Activated CD8-positive, alpha-beta memory T cell treated with anti-CD3 and anti-CD28 coated beads for 1 hour (primary cell): ENCODE measurements around the gene OTUB1.

Source experiments
- DNase-seq, 2 donors: peaks; one replicate each; pipeline ENCODE4 v3.0.0-alpha.2; 2020; ENCODE audit warnings: low read depth in 1 of 2; ENCODE audit errors: extremely low read depth in 1 of 2

OTUB1 gene

GRCh38 chr11:63974259-63975143 lies 11.7 kb upstream of the OTUB1 start, which contains the start of gene COX8A:
COX8A (plus strand) TSS chr11:63974620; CDS start chr11:63974681, 61 bp downstream.
- DNase-seq, result peak; percentile 83 to 86

DNA sequence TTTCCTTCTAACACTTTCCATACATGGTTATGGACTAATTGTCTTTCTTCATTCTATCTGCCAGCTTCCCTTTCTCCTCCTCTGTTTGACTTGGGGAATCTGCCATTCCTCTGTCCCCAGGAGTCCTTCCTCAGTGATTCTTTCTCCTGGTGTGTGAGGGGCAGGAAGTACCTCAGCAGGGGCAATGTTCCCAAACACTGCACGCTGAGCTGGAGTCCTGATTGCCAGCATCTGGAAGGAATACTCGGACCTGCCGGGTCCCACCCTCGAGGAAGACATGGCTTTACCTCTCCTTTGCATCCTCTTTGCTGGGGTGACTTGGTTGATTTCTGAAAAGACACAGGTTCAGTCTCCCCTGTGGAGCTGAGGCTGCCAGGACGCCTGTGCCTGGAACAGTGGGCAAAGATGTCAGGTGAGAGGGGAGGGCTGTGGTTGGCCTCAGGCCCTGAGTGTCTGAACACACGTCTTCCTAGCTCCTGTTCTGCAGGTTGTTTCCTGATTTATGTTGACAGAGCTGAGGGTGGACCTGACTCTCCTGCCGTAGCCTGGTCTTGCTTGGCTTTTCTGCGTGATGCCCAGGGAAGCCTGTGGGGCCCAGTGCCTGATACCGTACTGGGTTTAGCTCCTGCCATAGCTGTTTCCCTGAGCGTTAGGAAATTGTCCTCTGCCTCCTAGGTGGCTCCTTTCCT lies 7.5 kb upstream of the OTUB1 start:
- no peak for DNase-seq

- no peak for DNase-seq
Observed at GRCh38 chr11:63979426-63979825, 6.8 kb upstream of the OTUB1 start.

DNA sequence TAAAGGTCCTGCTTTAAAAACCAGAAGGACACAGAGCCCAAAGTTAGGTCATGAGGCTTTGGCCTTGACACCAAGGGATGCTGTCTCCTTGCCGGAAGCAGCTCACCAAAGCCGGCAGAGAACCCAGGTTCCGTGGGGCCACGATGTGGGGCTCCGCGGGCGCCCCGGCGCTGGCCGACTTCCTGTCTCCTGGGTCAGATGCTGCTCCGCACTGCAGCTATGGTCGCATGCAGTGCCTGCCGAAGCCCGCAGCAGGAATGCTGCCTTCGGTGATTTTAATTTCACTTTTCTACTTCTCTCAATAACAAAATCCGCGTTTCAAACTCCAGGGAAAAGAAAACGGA lies 454 bp upstream of the OTUB1 start:
- peak in 1 of 2 donors; percentile 55 for DNase-seq

DNA sequence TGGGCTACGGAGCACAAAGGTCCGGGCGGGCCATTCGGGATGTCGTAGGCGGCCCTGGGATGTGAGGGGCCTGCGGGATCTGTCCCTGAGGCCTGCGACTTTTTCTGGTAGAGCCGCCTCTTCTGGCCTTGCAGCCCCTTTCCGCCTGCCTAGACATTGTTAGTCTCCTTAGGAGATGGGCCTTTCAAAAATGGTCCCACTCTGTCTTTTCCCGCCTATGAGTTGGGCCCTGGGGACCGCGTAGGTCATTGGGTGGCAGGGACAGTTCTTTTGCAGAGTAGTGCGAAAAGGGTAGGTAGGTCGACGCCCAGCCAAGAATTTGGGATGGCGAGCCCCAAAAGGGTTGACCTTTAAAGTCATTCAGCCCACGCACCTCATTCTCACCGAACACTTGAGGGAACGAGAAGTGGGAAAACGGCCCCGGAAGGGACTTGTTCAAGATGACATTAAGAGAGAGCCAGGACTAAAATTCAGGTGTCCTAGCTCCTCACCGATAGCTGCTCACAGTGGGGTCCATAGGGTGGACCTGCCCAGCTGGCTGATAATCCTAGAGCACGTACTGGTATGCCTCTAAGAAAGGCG lies 785 bp downstream of the OTUB1 start:
- DNase-seq, result no peak

DNA sequence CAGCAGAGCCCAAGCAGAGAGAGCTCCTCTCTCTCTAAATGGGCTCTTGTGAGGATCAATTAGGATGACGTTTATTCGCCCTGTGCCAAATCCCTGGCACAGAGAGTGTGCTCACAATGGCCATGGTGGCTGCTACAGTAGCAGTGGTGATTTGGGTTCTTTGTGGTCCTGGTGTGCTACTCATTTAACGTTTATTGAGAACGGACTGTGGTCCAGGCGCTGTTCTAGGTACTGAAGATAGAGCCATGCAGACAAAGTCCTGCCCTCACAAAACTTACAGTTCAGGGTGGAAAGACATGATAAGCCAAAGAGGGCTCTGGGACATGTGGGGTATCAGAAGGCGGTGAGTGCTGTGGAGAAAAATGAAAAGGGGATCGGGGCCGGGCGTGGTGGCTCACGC lies 5.3 kb downstream of the OTUB1 start:
- no peak for DNase-seq

DNA sequence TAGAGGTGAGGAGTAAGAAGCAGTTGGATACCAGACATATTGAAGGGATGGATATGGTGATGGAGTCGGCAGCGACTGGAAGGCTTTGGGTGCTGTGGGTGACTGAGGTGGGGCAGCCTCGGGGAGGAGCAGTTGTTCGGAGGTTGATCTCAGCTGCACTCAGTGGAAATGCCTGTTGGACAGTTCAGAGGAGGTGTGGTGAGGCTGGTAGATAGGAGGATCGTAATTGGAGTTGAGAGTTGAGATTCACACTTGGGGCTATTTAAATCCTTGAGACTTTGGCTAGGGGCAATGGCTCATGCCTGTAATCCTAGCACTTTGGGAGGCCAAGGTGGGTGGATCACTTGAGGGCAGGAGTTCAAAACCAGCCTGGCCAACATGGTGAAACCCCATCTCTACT lies 6.9 kb downstream of the OTUB1 start:
- no peak for DNase-seq

GRCh38 chr11:63993993-63994392 lies 7.8 kb downstream of the OTUB1 start:
- DNase-seq, result no peak

DNA sequence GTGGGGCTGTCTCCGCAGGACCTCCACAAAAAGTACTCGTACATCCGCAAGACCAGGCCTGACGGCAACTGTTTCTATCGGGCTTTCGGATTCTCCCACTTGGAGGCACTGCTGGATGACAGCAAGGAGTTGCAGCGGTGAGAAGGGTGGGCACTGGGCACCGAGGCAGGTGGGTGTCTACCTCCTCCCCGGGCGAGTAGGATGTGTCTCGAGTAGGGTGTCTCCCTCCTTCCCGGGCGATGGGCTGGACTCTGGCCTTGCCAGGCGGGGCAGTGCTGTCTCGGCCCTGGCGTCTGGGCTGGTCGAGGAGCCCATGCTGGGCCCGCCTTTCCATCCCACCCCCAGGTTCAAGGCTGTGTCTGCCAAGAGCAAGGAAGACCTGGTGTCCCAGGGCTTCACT lies 10.3 kb downstream of the OTUB1 start:
- no peak for DNase-seq

DNA sequence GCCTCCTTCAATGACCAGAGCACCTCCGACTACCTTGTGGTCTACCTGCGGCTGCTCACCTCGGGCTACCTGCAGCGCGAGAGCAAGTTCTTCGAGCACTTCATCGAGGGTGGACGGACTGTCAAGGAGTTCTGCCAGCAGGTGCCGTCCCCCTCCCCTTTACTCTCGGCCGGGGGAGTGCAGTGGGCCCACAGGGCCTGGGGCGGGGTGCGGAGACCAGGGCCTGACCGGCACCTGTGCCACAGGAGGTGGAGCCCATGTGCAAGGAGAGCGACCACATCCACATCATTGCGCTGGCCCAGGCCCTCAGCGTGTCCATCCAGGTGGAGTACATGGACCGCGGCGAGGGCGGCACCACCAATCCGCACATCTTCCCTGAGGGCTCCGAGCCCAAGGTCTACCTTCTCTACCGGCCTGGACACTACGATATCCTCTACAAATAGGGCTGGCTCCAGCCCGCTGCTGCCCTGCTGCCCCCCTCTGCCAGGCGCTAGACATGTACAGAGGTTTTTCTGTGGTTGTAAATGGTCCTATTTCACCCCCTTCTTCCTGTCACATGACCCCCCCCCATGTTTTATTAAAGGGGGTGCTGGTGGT lies 11.0 kb downstream of the OTUB1 start:
- no peak for DNase-seq

GRCh38 chr11:63997801-63998337 lies 11.6 kb downstream of the OTUB1 start:
- no peak for DNase-seq

DNA sequence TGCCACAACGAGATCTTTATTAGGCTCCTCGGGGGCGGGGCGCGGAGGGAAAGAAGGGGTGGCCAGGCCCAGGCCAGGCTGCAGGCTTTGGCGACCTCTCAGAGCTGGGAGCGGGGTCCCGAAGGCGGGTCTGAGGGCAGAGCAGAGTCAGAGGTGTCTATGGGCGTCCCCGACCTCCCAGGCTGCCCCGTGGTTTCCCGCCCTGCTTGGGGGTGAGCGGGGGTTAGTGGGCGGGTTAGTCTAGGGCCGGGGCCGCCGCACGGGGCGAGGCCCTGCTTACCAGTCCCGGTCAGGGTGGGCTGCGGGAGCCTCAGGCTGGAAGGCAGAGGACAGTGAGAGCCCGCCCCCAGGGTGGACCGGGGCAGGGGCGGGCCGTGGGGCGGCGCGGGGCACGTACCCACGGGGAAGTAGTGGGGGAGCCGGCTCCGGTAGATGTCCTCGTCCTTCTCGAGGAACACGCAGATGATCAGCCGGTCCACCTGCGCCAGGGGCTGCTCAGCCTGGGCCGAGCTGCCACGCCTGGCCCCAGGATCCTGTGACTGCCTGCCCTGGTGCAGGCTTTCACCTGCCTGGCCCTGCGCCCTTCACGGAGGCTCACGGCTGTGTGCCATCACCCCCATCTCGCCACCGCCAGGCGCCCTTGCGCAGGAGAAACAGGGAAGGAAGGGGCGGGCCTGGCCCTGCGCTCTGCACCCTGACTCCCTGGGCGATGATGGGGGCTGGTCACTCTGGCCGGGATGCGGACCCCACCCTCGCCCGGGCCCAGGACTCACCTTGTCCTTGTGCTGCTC lies 12.5 kb downstream of the OTUB1 start:
- DNase-seq, result no peak

GRCh38 chr11:63999349-64000025 lies 13.2 kb downstream of the OTUB1 start:
- peak in 1 of 2 donors; percentile 35 for DNase-seq

GRCh38 chr11:64000026-64000739 lies 13.9 kb downstream of the OTUB1 start:
- DNase-seq, result peak; percentile 30 to 56

DNA sequence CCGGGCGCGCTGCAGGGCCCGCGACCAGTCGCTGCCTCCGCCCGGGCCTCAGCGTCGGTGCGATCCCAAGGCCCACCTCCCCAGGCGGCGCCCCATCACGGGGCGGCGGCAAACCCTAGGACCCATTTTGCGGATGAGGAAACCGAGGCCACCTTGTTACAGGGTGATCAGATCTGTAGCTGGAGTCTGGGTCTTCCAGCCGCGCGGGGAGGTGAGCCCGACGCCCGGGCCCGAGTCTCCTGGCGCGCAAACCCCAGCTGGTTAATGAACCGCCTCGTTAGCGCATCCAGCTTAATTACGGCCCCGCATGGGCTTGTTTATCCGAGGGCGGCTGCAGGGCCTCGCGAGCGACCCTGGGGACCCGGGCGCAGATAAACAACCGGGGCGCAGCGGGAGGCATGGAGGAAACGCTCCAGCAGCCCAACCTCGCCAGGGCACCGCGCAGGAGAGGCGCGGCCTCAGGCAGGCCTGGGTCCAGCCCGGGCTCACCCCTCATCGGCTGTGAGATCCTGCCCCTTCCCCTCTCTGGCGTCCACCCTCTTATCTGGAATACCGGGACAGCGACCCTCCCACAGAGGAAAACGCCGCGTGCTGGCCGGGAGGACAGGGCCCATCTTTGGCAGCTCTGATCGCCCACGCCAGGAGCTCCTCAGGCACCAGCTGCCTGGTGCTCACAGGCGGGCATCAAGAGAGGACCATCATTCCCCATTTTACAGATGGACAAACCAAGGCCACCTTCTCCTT lies 14.7 kb downstream of the OTUB1 start:
- no peak for DNase-seq

DNA sequence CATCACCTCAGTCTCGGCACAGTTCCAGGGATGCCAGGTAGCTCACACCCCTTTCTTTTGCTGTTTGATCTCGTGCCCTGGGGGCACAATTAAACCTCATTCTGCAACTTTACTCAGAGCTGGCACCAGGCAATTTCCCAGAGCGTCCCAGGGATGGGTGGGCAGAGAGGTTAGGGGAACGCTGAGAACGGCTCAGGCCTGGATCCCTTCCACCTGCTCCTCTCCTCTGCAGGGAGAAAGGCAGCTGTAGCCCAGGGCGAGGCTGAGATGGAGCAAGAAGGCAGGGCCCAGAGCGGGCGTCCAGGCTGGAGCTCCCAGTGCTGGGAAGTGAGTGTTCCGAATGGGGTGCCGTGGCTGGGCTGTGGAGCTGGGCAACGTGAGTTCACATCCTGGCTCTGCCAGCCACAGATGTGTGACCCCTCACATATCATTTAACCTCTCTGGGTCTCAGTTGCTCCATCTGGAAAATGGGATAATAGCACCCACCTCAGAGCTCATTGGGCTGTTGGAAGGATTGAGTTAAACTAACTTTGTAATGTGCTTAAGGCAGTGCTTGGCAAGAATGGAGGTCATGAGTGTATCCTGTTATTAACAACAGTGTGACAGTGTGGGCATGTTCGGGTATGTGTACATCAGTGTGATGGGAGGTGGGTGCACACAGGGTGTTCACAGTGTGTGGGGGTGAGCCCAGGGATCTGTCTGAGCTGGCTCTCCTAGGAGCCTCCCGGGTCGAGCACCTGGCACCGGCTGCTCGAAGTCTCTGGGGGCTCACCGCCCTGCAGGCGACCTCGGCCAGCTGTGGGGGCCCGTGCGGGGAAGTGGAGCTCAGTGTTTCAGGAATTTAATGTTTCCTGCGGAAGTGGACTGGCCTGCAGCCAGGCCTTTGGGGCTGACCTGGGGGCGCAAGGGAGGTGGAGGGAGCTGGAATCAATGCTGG lies 15.5 kb downstream of the OTUB1 start:
- DNase-seq, result no peak

DNA sequence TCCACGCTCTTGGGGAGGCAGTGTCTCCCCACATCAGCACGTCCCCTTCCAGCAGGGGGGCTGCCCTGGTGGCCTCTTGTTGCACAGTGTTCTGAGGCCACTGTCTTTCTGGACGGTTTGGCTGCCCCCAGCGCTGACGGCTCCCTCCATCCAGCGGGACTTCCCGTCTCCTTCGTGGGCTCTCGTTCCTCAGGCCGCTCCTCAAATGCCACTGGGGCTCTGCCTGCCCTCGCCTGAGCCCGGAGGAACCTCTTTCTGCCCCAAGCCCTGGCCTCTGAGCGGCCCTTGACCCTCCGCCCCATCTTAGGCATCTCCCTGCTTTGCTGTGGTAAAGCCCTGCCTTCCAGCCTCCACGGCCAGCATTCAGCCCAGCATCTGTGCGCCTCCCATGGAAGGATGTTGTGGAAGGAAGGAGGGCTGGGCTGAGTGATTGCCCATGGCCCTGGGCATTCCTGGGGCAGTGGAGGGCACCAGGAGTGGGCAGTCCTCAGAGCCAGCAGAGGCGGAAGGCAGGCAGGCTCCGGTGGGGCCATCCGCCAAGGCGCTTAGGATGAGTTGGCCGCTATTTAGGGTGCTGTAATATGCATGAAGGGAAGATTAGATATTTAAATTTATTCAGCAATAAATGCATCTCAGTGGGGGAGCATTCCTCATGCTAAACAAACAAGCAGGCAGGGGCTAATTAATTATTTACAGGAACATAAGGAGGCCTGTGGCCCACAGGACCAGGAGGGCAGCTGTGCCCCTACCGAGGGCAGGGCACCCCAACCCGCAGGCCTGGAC lies 17.8 kb downstream of the OTUB1 start:
- DNase-seq, result no peak
